SK-N-SH (cell line): ENCODE data around the gene GALNT18. TPM values are rescaled to one million over a fixed set of nuclear protein-coding genes. Genes with fewer than 3 reads are reported as not detected.

ENCODE experiments used
- CTCF ChIA-PET: fragments of 300-600, 350-600 bp; formaldehyde crosslinking; extraction: SDS; loops from one replicate; lab custom pipeline; 2021; lab: Yijun Ruan, JAX
- POLR2A ChIA-PET: fragments of 350-600 bp; sonication (Branson Sonifier 250); formaldehyde crosslinking; extraction: SDS; loops from one replicate; lab custom pipeline; 2020; ENCODE audit warnings: antibody characterized with exemption, inconsistent platforms; lab: Yijun Ruan, JAX
- DNase-seq: peaks from one replicate; pipeline ENCODE4 v3.0.0; 2012
- H2AFZ ChIP-seq: fragments of 200-600 bp; sonication (generic); 2 replicates; pipeline ENCODE4 v1.8.1; 2016; ENCODE audit warnings: antibody characterized with exemption, mild to moderate bottlenecking, low read depth
- H3F3A ChIP-seq: fragments of 200-600 bp; sonication (generic); replicated peaks from 2 replicates; pipeline ENCODE3; 2016; ENCODE audit warnings: antibody characterized with exemption, mild to moderate bottlenecking; ENCODE audit not compliant: insufficient read depth
- H3K27ac ChIP-seq, 2 experiments: fragments of 200-500 bp in 1 of 2; fragments of 200-600 bp in 1 of 2; sonication (Bioruptor generic) in 1 of 2; sonication (generic), shearing (Covaris generic) in 1 of 2; 2 replicates each; pipeline versions ENCODE4 v1.5.1 to v1.6.1; 2014 to 2016; ENCODE audit warnings: low read depth in 2 of 2, inconsistent platforms in 1 of 2, low read length in 1 of 2, mild to moderate bottlenecking in 1 of 2, mixed read lengths in 1 of 2
- H3K27me3 ChIP-seq: fragments of 200-600 bp; sonication (generic), shearing (Covaris generic); 2 replicates; pipeline ENCODE4 v1.6.1; 2016; ENCODE audit warnings: mixed run types; ENCODE audit not compliant: insufficient read depth
- H3K36me3 ChIP-seq, 2 experiments: fragments of 200-500 bp in 1 of 2; fragments of 200-600 bp in 1 of 2; sonication (Bioruptor generic) in 1 of 2; sonication (generic) in 1 of 2; replicated peaks in 1 of 2; 2 replicates each; pipeline versions ENCODE3 to v1.5.1; 2014 to 2016; ENCODE audit warnings: low read length in 1 of 2, mild to moderate bottlenecking in 1 of 2; ENCODE audit not compliant: insufficient read depth in 2 of 2, control insufficient read depth in 1 of 2
- H3K4me1 ChIP-seq, 2 experiments: fragments of 200-500 bp in 1 of 2; fragments of 200-600 bp in 1 of 2; sonication (Bioruptor generic) in 1 of 2; sonication (generic), shearing (Covaris generic) in 1 of 2; 2 replicates each; pipeline versions ENCODE4 v1.5.1 to v1.6.1; 2014 to 2016; ENCODE audit warnings: low read depth in 1 of 2, low read length in 1 of 2, mixed run types in 1 of 2; ENCODE audit not compliant: insufficient read depth in 2 of 2, control insufficient read depth in 1 of 2
- H3K4me2 ChIP-seq: fragments of 200-600 bp; sonication (generic), shearing (Covaris generic); 2 replicates; pipeline ENCODE4 v1.6.1; 2017; ENCODE audit warnings: mixed run types
- H3K4me3 ChIP-seq, 2 experiments: fragments of 200-500 bp in 1 of 2; fragments of 200-600 bp in 1 of 2; sonication (Bioruptor generic) in 1 of 2; sonication (generic), shearing (Covaris generic) in 1 of 2; 2 replicates each; pipeline versions ENCODE4 v1.5.1 to v1.8.1; 2014 to 2016; ENCODE audit warnings: low read depth in 2 of 2, inconsistent platforms in 1 of 2, low read length in 1 of 2, mild to moderate bottlenecking in 1 of 2, mixed read lengths in 1 of 2, moderate library complexity in 1 of 2
- H3K79me2 ChIP-seq: fragments of 200-600 bp; sonication (generic); 2 replicates; pipeline ENCODE4 v1.8.1; 2017; ENCODE audit warnings: mild to moderate bottlenecking; ENCODE audit not compliant: insufficient read depth
- H3K9ac ChIP-seq: fragments of 200-600 bp; sonication (generic); 2 replicates; pipeline ENCODE4 v1.6.1; 2017; ENCODE audit warnings: mixed run types
- H3K9me2 ChIP-seq: fragments of 200-600 bp; sonication (generic); 2 replicates; pipeline ENCODE4 v1.6.1; 2017; ENCODE audit warnings: mixed run types
- H3K9me3 ChIP-seq: fragments of 200-600 bp; sonication (generic); 2 replicates; pipeline ENCODE4 v1.6.1; 2017; ENCODE audit warnings: mixed run types, mild to moderate bottlenecking, moderate library complexity
- H4K20me1 ChIP-seq: fragments of 200-600 bp; sonication (generic); 2 replicates; pipeline ENCODE4 v1.6.1; 2017; ENCODE audit warnings: mild to moderate bottlenecking, mixed run types; ENCODE audit not compliant: insufficient read depth
- CHD2 ChIP-seq: fragments of 150-350 bp; IDR thresholded peaks from 2 replicates; pipeline ENCODE4 v1.6.1; 2018; ENCODE audit warnings: low read length; ENCODE audit not compliant: partially characterized antibody
- EP300 ChIP-seq, 2 experiments: IDR thresholded peaks; 2 replicates each; pipeline versions ENCODE4 v1.4.0 to v1.6.1; 2012; ENCODE audit warnings: borderline replicate concordance in 1 of 2, low read depth in 1 of 2, low read length in 1 of 2
- EZH2phosphoT487 ChIP-seq: fragments of 200-600 bp; sonication (generic); IDR thresholded peaks from 2 replicates; pipeline ENCODE4 v1.6.1; 2017; ENCODE audit warnings: low read depth, mixed run types, mild to moderate bottlenecking, antibody characterized with exemption, moderate library complexity, borderline replicate concordance
- FOSL2 ChIP-seq: IDR thresholded peaks from 2 replicates; pipeline ENCODE4 v1.4.0; 2012; ENCODE audit warnings: low read depth, mild to moderate bottlenecking, moderate library complexity, borderline replicate concordance
- FOXM1 ChIP-seq: IDR thresholded peaks from 2 replicates; pipeline ENCODE4 v1.4.0; 2012; ENCODE audit warnings: low read depth, mild to moderate bottlenecking
- GABPA ChIP-seq: IDR thresholded peaks from 2 replicates; pipeline ENCODE4 v1.4.0; 2012; ENCODE audit warnings: low read depth, mild to moderate bottlenecking
- GATA2 ChIP-seq: sonication (generic); formaldehyde crosslinking; IDR thresholded peaks from 2 replicates; pipeline ENCODE4 v1.5.0; 2020; ENCODE audit warnings: mild to moderate bottlenecking, missing genetic modification reagents
- MEF2A ChIP-seq: IDR thresholded peaks from 2 replicates; pipeline ENCODE4 v1.4.0; 2012; ENCODE audit warnings: low read depth, borderline replicate concordance
- MXI1 ChIP-seq: IDR thresholded peaks from 2 replicates; pipeline ENCODE4 v1.6.1; 2012; ENCODE audit warnings: mild to moderate bottlenecking, low read depth, low read length, improper control_type of control experiment
- NRF1 ChIP-seq: IDR thresholded peaks from 2 replicates; pipeline ENCODE4 v1.6.1; 2012; ENCODE audit warnings: low read depth, mild to moderate bottlenecking, low read length
- RAD21 ChIP-seq: IDR thresholded peaks from 2 replicates; pipeline ENCODE4 v1.6.1; 2012; ENCODE audit warnings: mild to moderate bottlenecking, low read length
- RFX5 ChIP-seq: IDR thresholded peaks from 2 replicates; pipeline ENCODE4 v1.6.1; 2012; ENCODE audit warnings: mild to moderate bottlenecking, improper control_type of control experiment, low read length
- RXRA ChIP-seq: IDR thresholded peaks from 2 replicates; pipeline ENCODE4 v1.4.0; 2012; ENCODE audit warnings: low read depth, mild to moderate bottlenecking, borderline replicate concordance
- SIN3A ChIP-seq: IDR thresholded peaks from 2 replicates; pipeline ENCODE4 v1.6.1; 2012; ENCODE audit warnings: low read depth, mild to moderate bottlenecking, low read length, moderate library complexity, borderline replicate concordance
- SMC3 ChIP-seq: IDR thresholded peaks from 2 replicates; pipeline ENCODE4 v1.6.1; 2012; ENCODE audit warnings: low read depth, low read length, improper control_type of control experiment
- TAF1 ChIP-seq: IDR thresholded peaks from 2 replicates; pipeline ENCODE4 v1.6.1; 2012; ENCODE audit warnings: low read depth, mild to moderate bottlenecking, low read length, moderate library complexity, borderline replicate concordance
- TCF12 ChIP-seq: IDR thresholded peaks from 2 replicates; pipeline ENCODE4 v1.4.0; 2012
- YY1 ChIP-seq: IDR thresholded peaks from 2 replicates; pipeline ENCODE4 v1.4.0; 2012; ENCODE audit warnings: low read depth, mild to moderate bottlenecking
- WGBS: methylation state at CpG from one replicate; pipeline ENCODE4 v1.1.6; 2017; ENCODE audit warnings: low lambda C conversion rate; 5-methylcytosine and 5-hydroxymethylcytosine counted together
- polyA plus RNA-seq, 3 experiments: library from polyadenylated mRNA; depleted of rRNA; stranded (reverse); fragments of >200 nt; gene quantifications; 2 replicates each; pipeline ENCODE4 v1.2.3, GENCODE V29; 2012
- TF ChIP-seq, protein P1 (sequence below): IDR thresholded peaks from 2 replicates; pipeline ENCODE4; 2012
- TF ChIP-seq, protein P2 (sequence below): fragments of 150-350 bp; IDR thresholded peaks from 2 replicates; pipeline ENCODE4 v1.6.1; 2017; ENCODE audit warnings: antibody characterized with exemption, low read length, low read depth, borderline replicate concordance
- TF ChIP-seq, protein P3 (sequence below): IDR thresholded peaks from 2 replicates; pipeline ENCODE4 v1.6.1; 2012; ENCODE audit warnings: mild to moderate bottlenecking, low read depth, low read length, moderate library complexity

Gene GALNT18
- polyA plus RNA-seq, 1 of the 3 experiments (the other 2 are of a cell fraction): 0.64 TPM

DNA sequence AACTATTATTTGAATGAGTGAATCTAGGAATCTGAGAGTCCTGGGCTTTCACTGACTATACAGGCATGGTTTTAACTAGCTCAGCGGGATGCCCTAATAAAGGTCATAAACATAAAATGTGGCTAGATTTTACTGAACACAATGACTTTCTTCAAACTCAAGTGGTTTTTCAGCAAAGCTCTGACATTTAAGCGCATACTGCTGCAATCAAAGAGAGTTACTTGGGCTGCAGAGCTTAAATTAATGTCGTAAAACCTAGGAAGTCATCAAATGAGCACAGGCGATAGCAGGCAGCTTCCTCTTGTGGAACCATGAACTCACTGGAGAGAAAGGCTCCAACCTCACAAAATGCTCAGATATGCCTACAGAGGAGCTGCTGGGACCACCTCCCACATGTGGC lies 275.5 kb downstream of the GALNT18 start:
- no peak overlapping the region for H3K4me2 ChIP-seq
- no peak overlapping the region for H2AFZ ChIP-seq
- H3K79me2 ChIP-seq: no peaks in the 10 kb centered on the region
- no peak for TF ChIP-seq NRF1
- TF ChIP-seq, protein P1, sequence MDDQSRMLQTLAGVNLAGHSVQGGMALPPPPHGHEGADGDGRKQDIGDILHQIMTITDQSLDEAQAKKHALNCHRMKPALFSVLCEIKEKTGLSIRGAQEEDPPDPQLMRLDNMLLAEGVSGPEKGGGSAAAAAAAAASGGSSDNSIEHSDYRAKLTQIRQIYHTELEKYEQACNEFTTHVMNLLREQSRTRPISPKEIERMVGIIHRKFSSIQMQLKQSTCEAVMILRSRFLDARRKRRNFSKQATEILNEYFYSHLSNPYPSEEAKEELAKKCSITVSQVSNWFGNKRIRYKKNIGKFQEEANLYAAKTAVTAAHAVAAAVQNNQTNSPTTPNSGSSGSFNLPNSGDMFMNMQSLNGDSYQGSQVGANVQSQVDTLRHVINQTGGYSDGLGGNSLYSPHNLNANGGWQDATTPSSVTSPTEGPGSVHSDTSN: no peak
- TF ChIP-seq EP300 (IDR thresholded peaks at IDR 0.05; ENCODE audit: borderline replicate concordance in 1 of 2, low read depth in 1 of 2, low read length in 1 of 2): no peak
- TF ChIP-seq SIN3A: no peak
- TF ChIP-seq CHD2: no peak
- H3K4me3 ChIP-seq: no peak overlapping the region
- no peaks in the 10 kb centered on the region for H4K20me1 ChIP-seq
- no peaks in the 10 kb centered on the region for H3F3A ChIP-seq
- no peak overlapping the region for H3K27ac ChIP-seq
- no peaks in the 10 kb centered on the region for H3K36me3 ChIP-seq
- H3K9me3 ChIP-seq: no peaks in the 10 kb centered on the region
- H3K27me3 ChIP-seq: no peaks in the 10 kb centered on the region
- 67% methylated on average over 4 of the region's 4 CpGs for WGBS
- H3K4me1 ChIP-seq: peaks cover 0 to 3% of the 10 kb centered on the region in 2 experiments; a peak in 1 of 4 replicates
- H3K9ac ChIP-seq: no peak overlapping the region
- POLR2A ChIA-PET: interaction anchor here (0.5 to 1.1 kb wide), 2 partner anchors 26 to 191 kb away, joined by 3 to 5 read pairs; no protein-coding TSS in a partner anchor
- CTCF ChIA-PET: interaction anchor here (0.7 to 1.8 kb wide), 4 partner anchors 11 to 442 kb away, joined by 3 to 5 read pairs (median 3); no protein-coding TSS in a partner anchor
- H3K9me2 ChIP-seq: no peaks in the 10 kb centered on the region
- no peak for DNase-seq

DNA sequence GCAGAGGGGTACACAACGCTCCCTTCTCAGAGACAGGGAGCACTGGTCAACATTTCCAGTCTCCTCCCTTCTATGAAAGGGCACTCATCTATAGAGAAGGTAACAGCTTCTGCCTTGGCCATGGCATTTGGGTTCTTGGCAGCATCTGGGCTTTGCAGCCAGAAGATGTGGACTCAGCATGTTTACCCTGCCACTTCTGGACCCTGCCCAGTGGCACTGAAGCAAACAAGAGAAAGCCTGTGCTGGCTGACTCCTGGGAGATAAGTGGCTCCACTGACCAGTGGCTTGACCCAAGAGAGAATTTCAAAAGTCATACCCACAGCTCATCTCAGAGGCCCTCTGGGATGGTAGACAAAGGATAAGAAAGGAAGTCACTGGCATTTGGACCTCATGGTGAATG lies 276.7 kb downstream of the GALNT18 start:
- Histone ChIP-seq H3K9me3 (no peaks in the 10 kb centered on the region), H4K20me1 (no peaks in the 10 kb centered on the region), H3F3A (no peaks in the 10 kb centered on the region), H2AFZ (no peak overlapping the region), H3K79me2 (no peaks in the 10 kb centered on the region), H3K4me3 (no peak overlapping the region), H3K27me3 (no peaks in the 10 kb centered on the region), H3K9ac (no peak overlapping the region), H3K36me3 (no peaks in the 10 kb centered on the region), H3K4me1 (peaks cover 0 to 1% of the 10 kb centered on the region in 2 experiments; a peak in 1 of 4 replicates), H3K9me2 (no peaks in the 10 kb centered on the region), H3K4me2 (no peak overlapping the region), H3K27ac (no peak overlapping the region)
- ChIA-PET CTCF (interaction anchor here (1.8 kb wide), 1 partner anchor 12 kb away, joined by 5 read pairs; no protein-coding TSS in a partner anchor), POLR2A (no interaction called here)
- no peak for DNase-seq
- WGBS: 41% methylated on average over 1 of the region's 1 CpG
- no peak for TF ChIP-seq RFX5
- TF ChIP-seq, protein P2, sequence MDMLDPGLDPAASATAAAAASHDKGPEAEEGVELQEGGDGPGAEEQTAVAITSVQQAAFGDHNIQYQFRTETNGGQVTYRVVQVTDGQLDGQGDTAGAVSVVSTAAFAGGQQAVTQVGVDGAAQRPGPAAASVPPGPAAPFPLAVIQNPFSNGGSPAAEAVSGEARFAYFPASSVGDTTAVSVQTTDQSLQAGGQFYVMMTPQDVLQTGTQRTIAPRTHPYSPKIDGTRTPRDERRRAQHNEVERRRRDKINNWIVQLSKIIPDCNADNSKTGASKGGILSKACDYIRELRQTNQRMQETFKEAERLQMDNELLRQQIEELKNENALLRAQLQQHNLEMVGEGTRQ: no peak
- TF ChIP-seq GABPA: no peak
- no peak for TF ChIP-seq MEF2A
- TF ChIP-seq CHD2: no peak
- no peak for TF ChIP-seq YY1
- no peak for TF ChIP-seq TCF12
- TF ChIP-seq RXRA: no peak
- TF ChIP-seq, protein P3, sequence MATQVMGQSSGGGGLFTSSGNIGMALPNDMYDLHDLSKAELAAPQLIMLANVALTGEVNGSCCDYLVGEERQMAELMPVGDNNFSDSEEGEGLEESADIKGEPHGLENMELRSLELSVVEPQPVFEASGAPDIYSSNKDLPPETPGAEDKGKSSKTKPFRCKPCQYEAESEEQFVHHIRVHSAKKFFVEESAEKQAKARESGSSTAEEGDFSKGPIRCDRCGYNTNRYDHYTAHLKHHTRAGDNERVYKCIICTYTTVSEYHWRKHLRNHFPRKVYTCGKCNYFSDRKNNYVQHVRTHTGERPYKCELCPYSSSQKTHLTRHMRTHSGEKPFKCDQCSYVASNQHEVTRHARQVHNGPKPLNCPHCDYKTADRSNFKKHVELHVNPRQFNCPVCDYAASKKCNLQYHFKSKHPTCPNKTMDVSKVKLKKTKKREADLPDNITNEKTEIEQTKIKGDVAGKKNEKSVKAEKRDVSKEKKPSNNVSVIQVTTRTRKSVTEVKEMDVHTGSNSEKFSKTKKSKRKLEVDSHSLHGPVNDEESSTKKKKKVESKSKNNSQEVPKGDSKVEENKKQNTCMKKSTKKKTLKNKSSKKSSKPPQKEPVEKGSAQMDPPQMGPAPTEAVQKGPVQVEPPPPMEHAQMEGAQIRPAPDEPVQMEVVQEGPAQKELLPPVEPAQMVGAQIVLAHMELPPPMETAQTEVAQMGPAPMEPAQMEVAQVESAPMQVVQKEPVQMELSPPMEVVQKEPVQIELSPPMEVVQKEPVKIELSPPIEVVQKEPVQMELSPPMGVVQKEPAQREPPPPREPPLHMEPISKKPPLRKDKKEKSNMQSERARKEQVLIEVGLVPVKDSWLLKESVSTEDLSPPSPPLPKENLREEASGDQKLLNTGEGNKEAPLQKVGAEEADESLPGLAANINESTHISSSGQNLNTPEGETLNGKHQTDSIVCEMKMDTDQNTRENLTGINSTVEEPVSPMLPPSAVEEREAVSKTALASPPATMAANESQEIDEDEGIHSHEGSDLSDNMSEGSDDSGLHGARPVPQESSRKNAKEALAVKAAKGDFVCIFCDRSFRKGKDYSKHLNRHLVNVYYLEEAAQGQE: no peak
- no peak for TF ChIP-seq SMC3
- TF ChIP-seq GATA2 (CRISPR knock-in tag): no peak
- TF ChIP-seq MXI1: no peak
- TF ChIP-seq EZH2phosphoT487: no peak
- no peak for TF ChIP-seq FOSL2
- TF ChIP-seq TAF1: no peak
- TF ChIP-seq FOXM1: no peak
- TF ChIP-seq RAD21: no peak
